ENCODE data around the gene CACNA1A. TPM values are rescaled to one million over a fixed set of nuclear protein-coding genes. Genes with fewer than 3 reads are reported as not detected.

The CACNA1A gene
- total RNA-seq, 1 donor from 2014 or later = 23.2 TPM

GRCh38 chr19:13478576-13478975 lies 27.7 kb downstream of the CACNA1A start:
- no peak for TF ChIP-seq CTCF (conservative IDR thresholded peaks at IDR 0.05)
- Mint-ChIP-seq H3K4me1 (ENCODE audit: unreplicated experiment) (no peaks in the 10 kb centered on the region), H3K9me3 (peaks cover 10% of the 10 kb centered on the region), H3K36me3 (no peaks in the 10 kb centered on the region), H3K4me3 (no peak overlapping the region), H3K27me3 (no peaks in the 10 kb centered on the region), H3K27ac (no peak overlapping the region)
- DNase-seq (ENCODE audit: extremely low spot score, unreplicated experiment) = no peak

- no peaks in the 10 kb centered on the region for H3K36me3 Mint-ChIP-seq
- H3K9me3 Mint-ChIP-seq = peaks cover 5% of the 10 kb centered on the region
- no peak for DNase-seq (ENCODE audit: extremely low spot score, unreplicated experiment)
- no peak overlapping the region for H3K27ac Mint-ChIP-seq
- no peaks in the 10 kb centered on the region for H3K27me3 Mint-ChIP-seq
- no peak overlapping the region for H3K4me3 Mint-ChIP-seq
- TF ChIP-seq CTCF (conservative IDR thresholded peaks at IDR 0.05) = no peak
- H3K4me1 Mint-ChIP-seq (ENCODE audit: unreplicated experiment) = no peaks in the 10 kb centered on the region
Observed at GRCh38 chr19:13476071-13476470, 30.2 kb downstream of the CACNA1A start.

- H3K9me3 Mint-ChIP-seq = peaks cover 5% of the 10 kb centered on the region
- H3K36me3 Mint-ChIP-seq = no peaks in the 10 kb centered on the region
- no peak for DNase-seq (ENCODE audit: extremely low spot score, unreplicated experiment)
- peaks cover 3% of the 10 kb centered on the region for H3K27me3 Mint-ChIP-seq
- no peak overlapping the region for H3K4me3 Mint-ChIP-seq
- no peak overlapping the region for H3K27ac Mint-ChIP-seq
- H3K4me1 Mint-ChIP-seq (ENCODE audit: unreplicated experiment) = no peaks in the 10 kb centered on the region
- TF ChIP-seq CTCF (conservative IDR thresholded peaks at IDR 0.05) = no peak
Observed at GRCh38 chr19:13475044-13475443, 31.2 kb downstream of the CACNA1A start.

- no peak for TF ChIP-seq CTCF (conservative IDR thresholded peaks at IDR 0.05)
- H3K27ac Mint-ChIP-seq = no peak overlapping the region
- no peaks in the 10 kb centered on the region for H3K36me3 Mint-ChIP-seq
- peaks cover 3% of the 10 kb centered on the region for H3K9me3 Mint-ChIP-seq
- peaks cover 3% of the 10 kb centered on the region for H3K27me3 Mint-ChIP-seq
- H3K4me3 Mint-ChIP-seq = no peak overlapping the region
- H3K4me1 Mint-ChIP-seq (ENCODE audit: unreplicated experiment) = no peaks in the 10 kb centered on the region
- DNase-seq (ENCODE audit: extremely low spot score, unreplicated experiment) = no peak
Observed at GRCh38 chr19:13466697-13467096, 39.6 kb downstream of the CACNA1A start.

- DNase-seq (ENCODE audit: extremely low spot score, unreplicated experiment) = no peak
- H3K36me3 Mint-ChIP-seq = no peaks in the 10 kb centered on the region
Observed at GRCh38 chr19:13463296-13463695, 43.0 kb downstream of the CACNA1A start.

More at GRCh38 chr19:13463296-13463695, 43.0 kb downstream of the CACNA1A start:
- H3K27me3 Mint-ChIP-seq = peaks cover 19% of the 10 kb centered on the region
- H3K4me3 Mint-ChIP-seq = no peak overlapping the region
- H3K4me1 Mint-ChIP-seq (ENCODE audit: unreplicated experiment) = no peaks in the 10 kb centered on the region
- no peak for TF ChIP-seq CTCF (conservative IDR thresholded peaks at IDR 0.05)
- peaks cover 3% of the 10 kb centered on the region for H3K9me3 Mint-ChIP-seq
- H3K27ac Mint-ChIP-seq = no peak overlapping the region

Data from type B pancreatic cell (in vitro differentiated cells).